RWPE1 (cell line): Measurements from ENCODE around the gene DLL3.

Experiments used
- CTCF ChIA-PET: fragments of 350-600 bp; sonication (Branson Sonifier 250); formaldehyde crosslinking; extraction: SDS; loops from one replicate; lab custom pipeline; 2021; lab: Yijun Ruan, JAX
- POLR2A ChIA-PET: fragments of 400-600 bp; formaldehyde crosslinking; extraction: SDS; loops from one replicate; lab custom pipeline; 2020; ENCODE audit warnings: antibody characterized with exemption; ENCODE audit not compliant: low non-redundant PET; lab: Yijun Ruan, JAX
- DNase-seq: peaks from one replicate; pipeline ENCODE4 v3.0.0; 2012; ENCODE audit warnings: low spot score
- H3K27ac ChIP-seq: fragments of 450-650 bp; 2 replicates; pipeline ENCODE4 v1.5.1; 2017
- TF ChIP-seq, protein P1 (sequence below): fragments of 450-650 bp; conservative IDR thresholded peaks from 2 replicates; pipeline ENCODE4 v1.5.1; 2017; ENCODE audit warnings: low read depth, mild to moderate bottlenecking

The DLL3 gene

GRCh38 chr19:39469036-39469435, 29.7 kb upstream of the DLL3 start:
- H3K27ac ChIP-seq: no peak overlapping the region; the same call in 1 of the 2 replicates
- TF ChIP-seq, protein P1, sequence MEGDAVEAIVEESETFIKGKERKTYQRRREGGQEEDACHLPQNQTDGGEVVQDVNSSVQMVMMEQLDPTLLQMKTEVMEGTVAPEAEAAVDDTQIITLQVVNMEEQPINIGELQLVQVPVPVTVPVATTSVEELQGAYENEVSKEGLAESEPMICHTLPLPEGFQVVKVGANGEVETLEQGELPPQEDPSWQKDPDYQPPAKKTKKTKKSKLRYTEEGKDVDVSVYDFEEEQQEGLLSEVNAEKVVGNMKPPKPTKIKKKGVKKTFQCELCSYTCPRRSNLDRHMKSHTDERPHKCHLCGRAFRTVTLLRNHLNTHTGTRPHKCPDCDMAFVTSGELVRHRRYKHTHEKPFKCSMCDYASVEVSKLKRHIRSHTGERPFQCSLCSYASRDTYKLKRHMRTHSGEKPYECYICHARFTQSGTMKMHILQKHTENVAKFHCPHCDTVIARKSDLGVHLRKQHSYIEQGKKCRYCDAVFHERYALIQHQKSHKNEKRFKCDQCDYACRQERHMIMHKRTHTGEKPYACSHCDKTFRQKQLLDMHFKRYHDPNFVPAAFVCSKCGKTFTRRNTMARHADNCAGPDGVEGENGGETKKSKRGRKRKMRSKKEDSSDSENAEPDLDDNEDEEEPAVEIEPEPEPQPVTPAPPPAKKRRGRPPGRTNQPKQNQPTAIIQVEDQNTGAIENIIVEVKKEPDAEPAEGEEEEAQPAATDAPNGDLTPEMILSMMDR: no peak
- DNase-seq: no peak
- CTCF ChIA-PET: interaction anchor here (0.5 kb wide), 1 partner anchor 1560 kb away, joined by 6 read pairs; no protein-coding TSS in a partner anchor
- POLR2A ChIA-PET: no interaction called here

DNA sequence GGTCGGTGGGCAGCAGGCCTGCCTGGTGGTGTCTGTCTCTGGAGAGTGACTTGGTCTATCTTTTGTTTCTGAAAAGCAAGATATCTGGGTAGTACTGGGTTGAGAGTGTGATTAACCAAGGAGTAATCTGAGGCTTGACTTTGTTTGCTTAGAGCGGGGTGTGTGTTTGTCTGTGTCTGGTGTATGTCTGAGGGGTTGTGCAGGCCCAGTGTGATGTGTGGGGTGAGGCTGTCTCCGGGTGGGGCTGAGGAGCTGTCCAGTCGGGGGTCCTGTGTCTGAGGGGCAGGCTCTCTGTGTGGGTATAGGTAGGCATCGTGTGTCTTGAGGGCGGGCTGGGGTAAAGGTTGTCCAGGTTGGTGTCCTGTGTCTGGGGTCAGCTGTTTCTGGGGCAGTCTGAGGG, 29.2 kb upstream of the DLL3 start:
- CTCF ChIA-PET: interaction anchor here (0.5 kb wide), 1 partner anchor 1561 kb away, joined by 6 read pairs; no protein-coding TSS in a partner anchor
- no peak overlapping the region; the same call in 1 of the 2 replicates for H3K27ac ChIP-seq
- no peak for DNase-seq
- TF ChIP-seq, protein P1: no peak
- POLR2A ChIA-PET: no interaction called here

DNA sequence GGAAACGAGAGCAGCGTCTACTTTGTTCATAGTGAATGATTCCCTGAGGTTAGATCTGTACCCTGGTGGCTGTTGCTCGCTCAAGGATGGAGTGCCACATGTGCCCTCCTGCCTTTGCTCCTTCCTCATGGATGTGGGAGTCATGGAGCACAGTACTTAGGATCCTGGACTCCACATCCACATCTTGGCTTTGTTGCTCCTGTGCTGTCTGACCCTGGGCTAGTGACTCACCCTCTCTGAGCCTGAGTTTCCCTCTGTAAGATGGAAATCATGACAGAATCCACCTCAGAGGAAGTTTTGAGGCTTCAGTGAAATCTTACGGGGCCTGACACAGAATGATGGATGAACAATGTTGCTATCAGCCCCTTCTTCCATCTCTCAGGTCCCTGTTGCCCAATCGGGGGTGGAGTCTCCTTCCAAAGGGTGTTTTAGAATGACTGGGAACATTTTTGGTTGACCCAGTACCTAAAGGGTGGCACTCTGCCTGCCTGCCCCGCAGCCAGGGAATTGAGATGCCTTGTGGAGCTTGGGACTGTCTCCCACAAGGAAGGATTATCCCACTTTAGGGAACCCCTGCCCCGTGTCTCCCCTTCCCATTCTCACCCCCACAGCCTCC, 27.9 kb upstream of the DLL3 start:
- POLR2A ChIA-PET: no interaction called here
- CTCF ChIA-PET: no interaction called here
- TF ChIP-seq, protein P1: no peak
- no peak overlapping the region for H3K27ac ChIP-seq
- no peak for DNase-seq

DNA sequence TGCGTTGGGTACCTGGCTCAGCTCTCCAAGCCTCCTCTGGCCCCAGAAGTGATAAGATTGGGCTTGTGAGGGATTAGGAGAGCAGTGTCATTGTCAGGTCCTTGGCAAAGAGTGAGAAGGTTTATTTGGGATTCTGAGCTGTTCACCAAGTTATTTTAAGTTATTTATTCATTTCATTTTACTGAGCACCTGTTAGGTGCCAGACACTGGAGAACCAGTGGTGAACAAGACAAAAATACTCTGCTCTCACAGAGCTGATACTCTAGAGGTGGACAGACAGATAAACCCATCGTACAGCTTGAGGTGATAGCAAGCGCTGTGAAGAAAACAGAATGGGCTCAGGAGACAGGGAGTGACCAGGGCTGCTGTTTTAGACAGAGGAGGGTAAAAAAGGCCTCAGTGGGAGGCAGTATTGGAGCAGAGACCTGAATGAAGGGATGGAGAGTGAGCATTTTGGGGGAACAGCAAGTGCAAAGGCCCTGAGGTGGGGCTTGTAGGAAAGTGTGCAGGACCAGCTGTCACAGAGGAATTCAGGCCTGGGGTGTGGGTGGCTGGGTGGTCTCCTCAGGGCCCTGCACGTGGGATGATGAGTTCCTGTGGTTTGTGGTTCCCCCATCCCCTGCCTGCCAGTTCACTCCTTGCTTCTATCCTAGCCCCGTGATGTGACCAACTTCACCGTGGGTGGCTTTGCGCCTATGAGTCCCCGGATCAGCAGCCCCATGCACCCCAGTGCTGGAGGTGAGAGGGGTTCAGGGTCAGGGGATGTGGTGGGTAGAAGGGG, 26.8 kb upstream of the DLL3 start:
- H3K27ac ChIP-seq: no peak overlapping the region
- no peak for DNase-seq
- CTCF ChIA-PET: no interaction called here
- POLR2A ChIA-PET: no interaction called here
- TF ChIP-seq, protein P1: no peak

- TF ChIP-seq, protein P1: no peak
- POLR2A ChIA-PET: no interaction called here
- no peak for DNase-seq
- H3K27ac ChIP-seq: no peak overlapping the region
- CTCF ChIA-PET: interaction anchor here (0.6 to 1.5 kb wide), 2 partner anchors 22 to 25 kb away, joined by 3 to 4 read pairs; no protein-coding TSS in a partner anchor
Measured at GRCh38 chr19:39472746-39473442, 25.9 kb upstream of the DLL3 start.

DNA sequence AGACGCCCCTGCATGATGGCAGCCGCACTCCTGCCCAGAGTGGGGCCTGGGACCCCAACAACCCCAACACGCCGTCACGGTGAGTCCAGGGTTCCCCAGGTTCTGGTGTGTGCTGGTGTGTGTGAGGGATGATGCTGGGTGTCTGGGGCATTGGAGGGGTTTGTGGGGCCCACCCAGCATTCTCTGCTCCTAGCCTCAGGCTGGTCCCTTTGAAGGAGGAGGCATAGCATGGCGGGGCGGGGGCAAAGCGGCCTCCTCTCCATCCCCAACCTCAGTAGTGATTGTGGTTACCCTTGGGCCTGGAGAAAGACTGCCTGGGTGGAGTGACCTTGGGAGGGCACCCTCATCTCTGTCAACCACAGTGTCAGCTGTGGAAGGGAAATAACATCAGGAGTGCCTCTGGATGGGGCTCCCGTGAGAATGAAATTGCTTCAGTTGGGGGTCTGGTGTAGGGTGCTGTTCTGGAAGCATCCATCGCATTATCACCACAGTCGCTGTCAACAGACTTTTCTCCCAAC, 25.2 kb upstream of the DLL3 start:
- CTCF ChIA-PET: interaction anchor here (0.6 to 1.7 kb wide), 8 partner anchors 13 to 38 kb away, joined by 3 to 8 read pairs (median 4); no protein-coding TSS in a partner anchor
- H3K27ac ChIP-seq: no peak overlapping the region
- TF ChIP-seq, protein P1: no peak
- POLR2A ChIA-PET: no interaction called here
- no peak for DNase-seq
